HepG2 (cell line): ENCODE data around the gene NKX6-2.

Source experiments
- CTCF ChIP-seq: sonication (generic); formaldehyde crosslinking; IDR thresholded peaks from 2 replicates; pipeline ENCODE4 v1.5.0; 2020; ENCODE audit warnings: mild to moderate bottlenecking, missing genetic modification reagents, moderate library complexity
- GATA4 ChIP-seq: sonication (generic); IDR thresholded peaks from 2 replicates; pipeline ENCODE4 v1.6.1; 2016; ENCODE audit warnings: antibody characterized with exemption, low read depth, borderline replicate concordance
- MAZ ChIP-seq, 2 experiments: sonication (generic) in 1 of 2; formaldehyde crosslinking in 1 of 2; IDR thresholded peaks; 2 replicates each; pipeline versions ENCODE4 v1.5.0 to v1.6.1; 2012 to 2020; ENCODE audit warnings: low read depth in 2 of 2, mild to moderate bottlenecking in 2 of 2, borderline replicate concordance in 1 of 2, improper control_type of control experiment in 1 of 2, low read length in 1 of 2, missing genetic modification reagents in 1 of 2, moderate library complexity in 1 of 2
- NCOA2 ChIP-seq: sonication (generic); formaldehyde crosslinking; IDR thresholded peaks from 2 replicates; pipeline ENCODE4 v1.8.0; 2022; ENCODE audit warnings: inconsistent platforms
- TF ChIP-seq, protein P1 (sequence below), 2 experiments: IDR thresholded peaks; 2 replicates each; pipeline ENCODE4 v1.6.1; 2011 to 2012; ENCODE audit warnings: low read length in 2 of 2, borderline replicate concordance in 1 of 2, low read depth in 1 of 2, mild to moderate bottlenecking in 1 of 2, moderate library complexity in 1 of 2
- TF ChIP-seq, protein P2 (sequence below): sonication (generic); formaldehyde crosslinking; IDR thresholded peaks from 2 replicates; pipeline ENCODE4 v1.4.0; 2020; ENCODE audit warnings: missing genetic modification reagents
- TF ChIP-seq, protein P3 (sequence below): sonication (generic); formaldehyde crosslinking; IDR thresholded peaks from 2 replicates; pipeline ENCODE4 v1.5.1; 2020; ENCODE audit warnings: missing genetic modification reagents, mild to moderate bottlenecking, borderline replicate concordance

GRCh38 chr10:132810807-132811700 is 25.1 kb upstream of the NKX6-2 start:
- TF ChIP-seq CTCF (CRISPR knock-in tag) (no peak), NCOA2 (CRISPR knock-in tag) (no peak), MAZ (IDR thresholded peaks at IDR 0.05; ENCODE audit: borderline replicate concordance, low read depth, low read length) (no peak), MAZ (CRISPR knock-in tag; IDR thresholded peaks at IDR 0.05; ENCODE audit: low read depth) (no peak), GATA4 (no peak)
- TF ChIP-seq, protein P1, sequence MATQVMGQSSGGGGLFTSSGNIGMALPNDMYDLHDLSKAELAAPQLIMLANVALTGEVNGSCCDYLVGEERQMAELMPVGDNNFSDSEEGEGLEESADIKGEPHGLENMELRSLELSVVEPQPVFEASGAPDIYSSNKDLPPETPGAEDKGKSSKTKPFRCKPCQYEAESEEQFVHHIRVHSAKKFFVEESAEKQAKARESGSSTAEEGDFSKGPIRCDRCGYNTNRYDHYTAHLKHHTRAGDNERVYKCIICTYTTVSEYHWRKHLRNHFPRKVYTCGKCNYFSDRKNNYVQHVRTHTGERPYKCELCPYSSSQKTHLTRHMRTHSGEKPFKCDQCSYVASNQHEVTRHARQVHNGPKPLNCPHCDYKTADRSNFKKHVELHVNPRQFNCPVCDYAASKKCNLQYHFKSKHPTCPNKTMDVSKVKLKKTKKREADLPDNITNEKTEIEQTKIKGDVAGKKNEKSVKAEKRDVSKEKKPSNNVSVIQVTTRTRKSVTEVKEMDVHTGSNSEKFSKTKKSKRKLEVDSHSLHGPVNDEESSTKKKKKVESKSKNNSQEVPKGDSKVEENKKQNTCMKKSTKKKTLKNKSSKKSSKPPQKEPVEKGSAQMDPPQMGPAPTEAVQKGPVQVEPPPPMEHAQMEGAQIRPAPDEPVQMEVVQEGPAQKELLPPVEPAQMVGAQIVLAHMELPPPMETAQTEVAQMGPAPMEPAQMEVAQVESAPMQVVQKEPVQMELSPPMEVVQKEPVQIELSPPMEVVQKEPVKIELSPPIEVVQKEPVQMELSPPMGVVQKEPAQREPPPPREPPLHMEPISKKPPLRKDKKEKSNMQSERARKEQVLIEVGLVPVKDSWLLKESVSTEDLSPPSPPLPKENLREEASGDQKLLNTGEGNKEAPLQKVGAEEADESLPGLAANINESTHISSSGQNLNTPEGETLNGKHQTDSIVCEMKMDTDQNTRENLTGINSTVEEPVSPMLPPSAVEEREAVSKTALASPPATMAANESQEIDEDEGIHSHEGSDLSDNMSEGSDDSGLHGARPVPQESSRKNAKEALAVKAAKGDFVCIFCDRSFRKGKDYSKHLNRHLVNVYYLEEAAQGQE (IDR thresholded peaks at IDR 0.05; ENCODE audit: borderline replicate concordance in 1 of 2, low read depth in 1 of 2, low read length in 2 of 2): no peak
- TF ChIP-seq, protein P2, sequence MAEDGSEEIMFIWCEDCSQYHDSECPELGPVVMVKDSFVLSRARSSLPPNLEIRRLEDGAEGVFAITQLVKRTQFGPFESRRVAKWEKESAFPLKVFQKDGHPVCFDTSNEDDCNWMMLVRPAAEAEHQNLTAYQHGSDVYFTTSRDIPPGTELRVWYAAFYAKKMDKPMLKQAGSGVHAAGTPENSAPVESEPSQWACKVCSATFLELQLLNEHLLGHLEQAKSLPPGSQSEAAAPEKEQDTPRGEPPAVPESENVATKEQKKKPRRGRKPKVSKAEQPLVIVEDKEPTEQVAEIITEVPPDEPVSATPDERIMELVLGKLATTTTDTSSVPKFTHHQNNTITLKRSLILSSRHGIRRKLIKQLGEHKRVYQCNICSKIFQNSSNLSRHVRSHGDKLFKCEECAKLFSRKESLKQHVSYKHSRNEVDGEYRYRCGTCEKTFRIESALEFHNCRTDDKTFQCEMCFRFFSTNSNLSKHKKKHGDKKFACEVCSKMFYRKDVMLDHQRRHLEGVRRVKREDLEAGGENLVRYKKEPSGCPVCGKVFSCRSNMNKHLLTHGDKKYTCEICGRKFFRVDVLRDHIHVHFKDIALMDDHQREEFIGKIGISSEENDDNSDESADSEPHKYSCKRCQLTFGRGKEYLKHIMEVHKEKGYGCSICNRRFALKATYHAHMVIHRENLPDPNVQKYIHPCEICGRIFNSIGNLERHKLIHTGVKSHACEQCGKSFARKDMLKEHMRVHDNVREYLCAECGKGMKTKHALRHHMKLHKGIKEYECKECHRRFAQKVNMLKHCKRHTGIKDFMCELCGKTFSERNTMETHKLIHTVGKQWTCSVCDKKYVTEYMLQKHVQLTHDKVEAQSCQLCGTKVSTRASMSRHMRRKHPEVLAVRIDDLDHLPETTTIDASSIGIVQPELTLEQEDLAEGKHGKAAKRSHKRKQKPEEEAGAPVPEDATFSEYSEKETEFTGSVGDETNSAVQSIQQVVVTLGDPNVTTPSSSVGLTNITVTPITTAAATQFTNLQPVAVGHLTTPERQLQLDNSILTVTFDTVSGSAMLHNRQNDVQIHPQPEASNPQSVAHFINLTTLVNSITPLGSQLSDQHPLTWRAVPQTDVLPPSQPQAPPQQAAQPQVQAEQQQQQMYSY: no peak
- TF ChIP-seq, protein P3, sequence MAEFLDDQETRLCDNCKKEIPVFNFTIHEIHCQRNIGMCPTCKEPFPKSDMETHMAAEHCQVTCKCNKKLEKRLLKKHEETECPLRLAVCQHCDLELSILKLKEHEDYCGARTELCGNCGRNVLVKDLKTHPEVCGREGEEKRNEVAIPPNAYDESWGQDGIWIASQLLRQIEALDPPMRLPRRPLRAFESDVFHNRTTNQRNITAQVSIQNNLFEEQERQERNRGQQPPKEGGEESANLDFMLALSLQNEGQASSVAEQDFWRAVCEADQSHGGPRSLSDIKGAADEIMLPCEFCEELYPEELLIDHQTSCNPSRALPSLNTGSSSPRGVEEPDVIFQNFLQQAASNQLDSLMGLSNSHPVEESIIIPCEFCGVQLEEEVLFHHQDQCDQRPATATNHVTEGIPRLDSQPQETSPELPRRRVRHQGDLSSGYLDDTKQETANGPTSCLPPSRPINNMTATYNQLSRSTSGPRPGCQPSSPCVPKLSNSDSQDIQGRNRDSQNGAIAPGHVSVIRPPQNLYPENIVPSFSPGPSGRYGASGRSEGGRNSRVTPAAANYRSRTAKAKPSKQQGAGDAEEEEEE (CRISPR knock-in tag): no peak
